Measurements from ENCODE around the gene TPPP2. TPM values are rescaled to one million over a fixed set of nuclear protein-coding genes. Genes with fewer than 3 reads are reported as not detected.

Gene TPPP2
- total and polyA plus RNA-seq, 10 of the 15 experiments (the other 5 are each of a cell fraction or from before 2014, with no cell fraction given): not detected

DNA sequence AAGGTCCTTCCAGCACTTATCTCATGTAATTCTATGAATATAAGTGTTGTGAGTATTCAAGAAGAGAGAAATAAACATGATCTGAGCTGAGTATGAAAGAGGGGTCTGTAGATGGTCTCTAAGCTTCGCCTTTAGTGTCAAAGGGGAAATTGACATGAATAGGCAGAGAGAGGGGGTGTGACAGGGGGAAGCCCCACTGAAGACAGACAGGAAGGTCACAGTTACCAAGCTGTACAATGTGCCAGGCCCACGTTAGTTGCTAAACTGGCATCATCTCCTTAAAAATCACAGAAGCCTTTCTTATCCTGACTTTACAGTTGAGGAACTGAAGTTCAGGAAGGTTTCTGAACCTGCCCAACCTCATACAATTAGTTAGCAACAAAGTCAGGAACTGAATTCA, 47.7 kb downstream of the TPPP2 start:
- ChIA-PET CTCF (interaction anchor here (1.0 to 1.6 kb wide), 4 partner anchors 9 to 63 kb away, joined by 3 to 5 read pairs (median 4); no protein-coding TSS in a partner anchor), RAD21 (ENCODE audit: unreplicated experiment) (no interaction called here), POLR2A (no interaction called here), SMC1A (ENCODE audit: uncharacterized antibody, unreplicated experiment) (interaction anchor here (1.2 kb wide), 1 partner anchor 9 kb away, joined by 5 read pairs; no protein-coding TSS in a partner anchor)
- Histone ChIP-seq H3K27ac (ENCODE audit: control insufficient read depth, insufficient read depth) (no peak overlapping the region), H3K27me3 (replicated peaks in 1 of 2; ENCODE audit: control insufficient read depth in 2 of 2, insufficient read depth in 2 of 2, low read length in 1 of 2) (peaks cover 0 to 3% of the 10 kb centered on the region in 2 experiments; a peak in 1 of 4 replicates), H3K4me1 (ENCODE audit: control insufficient read depth, insufficient read depth, low read length) (no peaks in the 10 kb centered on the region), H2AFZ (ENCODE audit: control insufficient read depth, low read depth, low read length) (no peak overlapping the region), H3K36me3 (ENCODE audit: control insufficient read depth in 2 of 2, insufficient read depth in 2 of 2, low read length in 1 of 2) (no peaks in the 10 kb centered on the region), H3K9me3 (replicated peaks; ENCODE audit: control insufficient read depth, insufficient read depth, low read length) (no peaks in the 10 kb centered on the region), H3K9ac (ENCODE audit: control insufficient read depth, insufficient read depth, low read length) (no peak overlapping the region), H3K4me3 (no peak overlapping the region), H3K4me2 (ENCODE audit: control insufficient read depth, insufficient read depth) (no peak overlapping the region), H4K20me1 (ENCODE audit: control insufficient read depth, insufficient read depth) (no peaks in the 10 kb centered on the region), H3K79me2 (ENCODE audit: control insufficient read depth, insufficient read depth, low read length) (no peaks in the 10 kb centered on the region)
- FAIRE-seq: no peak
- no peak for ATAC-seq
- TF ChIP-seq RAD21 (IDR thresholded peaks at IDR 0.05; ENCODE audit: insufficient read depth, low read depth, low read length): no peak
- TF ChIP-seq SPI1 (IDR thresholded peaks at IDR 0.05; ENCODE audit: borderline replicate concordance, insufficient read depth, low read depth, low read length): no peak
- TF ChIP-seq, protein P1, sequence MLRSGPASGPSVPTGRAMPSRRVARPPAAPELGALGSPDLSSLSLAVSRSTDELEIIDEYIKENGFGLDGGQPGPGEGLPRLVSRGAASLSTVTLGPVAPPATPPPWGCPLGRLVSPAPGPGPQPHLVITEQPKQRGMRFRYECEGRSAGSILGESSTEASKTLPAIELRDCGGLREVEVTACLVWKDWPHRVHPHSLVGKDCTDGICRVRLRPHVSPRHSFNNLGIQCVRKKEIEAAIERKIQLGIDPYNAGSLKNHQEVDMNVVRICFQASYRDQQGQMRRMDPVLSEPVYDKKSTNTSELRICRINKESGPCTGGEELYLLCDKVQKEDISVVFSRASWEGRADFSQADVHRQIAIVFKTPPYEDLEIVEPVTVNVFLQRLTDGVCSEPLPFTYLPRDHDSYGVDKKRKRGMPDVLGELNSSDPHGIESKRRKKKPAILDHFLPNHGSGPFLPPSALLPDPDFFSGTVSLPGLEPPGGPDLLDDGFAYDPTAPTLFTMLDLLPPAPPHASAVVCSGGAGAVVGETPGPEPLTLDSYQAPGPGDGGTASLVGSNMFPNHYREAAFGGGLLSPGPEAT (IDR thresholded peaks at IDR 0.05; ENCODE audit: low read depth): no peak
- no peak for TF ChIP-seq HCFC1 (IDR thresholded peaks at IDR 0.05; ENCODE audit: low read length)
- TF ChIP-seq GABPA (IDR thresholded peaks at IDR 0.05; ENCODE audit: low read depth): no peak
- TF ChIP-seq EGR1 (IDR thresholded peaks at IDR 0.05; ENCODE audit: borderline replicate concordance in 1 of 2, low read depth in 2 of 2, low read length in 2 of 2): no peak
- no peak for TF ChIP-seq CREM (IDR thresholded peaks at IDR 0.05; ENCODE audit: low read depth)
- no peak for TF ChIP-seq EED (IDR thresholded peaks at IDR 0.05; ENCODE audit: low read depth)
- TF ChIP-seq ASH2L (IDR thresholded peaks at IDR 0.05; ENCODE audit: borderline replicate concordance, low read depth): no peak
- TF ChIP-seq SMAD5 (IDR thresholded peaks at IDR 0.05; ENCODE audit: low read depth): no peak
- BruUV-seq (replicated peaks): no TSS peak
- DNase-seq (ENCODE audit: low read depth, low spot score): no peak
- 0% methylated on average over 2 of the region's 2 CpGs for WGBS (ENCODE audit: insufficient coverage, insufficient replicate concordance, low lambda C conversion rate, missing lambda C conversion rate)
- in situ Hi-C loops (cut with MboI): no loop called here
- intact Hi-C loops (cut with micrococcal nuclease; ENCODE audit: unreplicated experiment): no loop called here

Measured in GM12878 (cell line).